ENCODE data around the gene MT1B. TPM values are rescaled to one million over a fixed set of nuclear protein-coding genes. Genes with fewer than 3 reads are reported as not detected.

The MT1B gene
- total and polyA plus RNA-seq, 2 of the 13 experiments (the other 11 are each of a cell fraction or from before 2014, with no cell fraction given): 0.89 TPM; not detected in 1

DNA sequence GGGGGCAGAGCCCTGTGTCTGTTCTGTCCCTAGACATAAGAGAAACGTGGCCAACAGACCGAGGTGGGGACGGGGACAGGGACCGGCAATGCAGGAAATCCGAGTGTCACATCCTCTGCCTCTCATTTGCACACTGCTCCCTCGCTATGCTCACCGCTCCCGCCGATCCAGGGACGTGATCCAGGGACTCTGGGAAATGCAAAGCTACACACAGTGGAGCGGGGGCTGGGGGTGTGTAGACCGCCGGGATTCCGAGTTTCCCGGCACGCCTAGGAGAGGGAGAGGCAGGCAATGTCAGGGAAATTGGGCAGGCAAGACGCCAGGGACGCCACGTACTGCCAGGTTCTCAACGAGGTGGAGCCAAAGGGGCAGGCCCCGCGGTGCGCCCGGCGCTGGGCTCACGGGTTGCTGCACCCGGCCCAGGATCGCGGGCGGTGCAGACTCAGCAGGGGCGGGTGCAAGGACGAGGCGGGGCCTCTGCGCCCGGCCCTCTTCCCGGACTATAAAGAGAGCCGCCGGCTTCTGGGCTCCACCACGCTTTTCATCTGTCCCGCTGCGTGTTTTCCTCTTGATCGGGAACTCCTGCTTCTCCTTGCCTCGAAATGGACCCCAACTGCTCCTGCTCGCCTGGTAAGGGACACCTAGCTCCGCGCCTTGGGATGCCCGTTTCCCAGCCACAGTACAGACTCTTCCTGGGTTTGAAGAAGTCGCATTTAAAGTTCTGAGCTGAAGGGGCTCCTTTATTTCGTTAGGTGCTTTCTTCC lies 30.4 kb downstream of the MT1B start, which contains the start of gene MT1X (continued):
- TF ChIP-seq, protein P1, sequence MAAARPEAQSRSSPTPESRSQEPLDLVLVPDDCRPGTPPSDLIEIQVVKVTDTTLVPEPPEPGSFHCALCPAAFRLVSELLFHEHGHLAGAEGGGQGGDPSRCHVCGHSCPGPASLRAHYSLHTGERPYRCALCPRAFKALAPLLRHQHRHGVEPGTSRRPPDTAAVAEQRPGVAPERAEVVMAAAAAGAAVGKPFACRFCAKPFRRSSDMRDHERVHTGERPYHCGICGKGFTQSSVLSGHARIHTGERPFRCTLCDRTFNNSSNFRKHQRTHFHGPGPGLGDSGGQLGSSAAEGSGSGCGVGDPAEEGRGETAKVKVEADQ (CRISPR knock-in tag; IDR thresholded peaks at IDR 0.05; ENCODE audit: borderline replicate concordance): peak; percentile 77
- no peak for TF ChIP-seq MAF1 (CRISPR knock-in tag; IDR thresholded peaks at IDR 0.05; ENCODE audit: borderline replicate concordance)
- peak; percentile 78; the same call in 1 of the 2 replicates for TF ChIP-seq MTA1 (CRISPR knock-in tag; IDR thresholded peaks at IDR 0.05; ENCODE audit: borderline replicate concordance)
- no peak for TF ChIP-seq ZNF746 (CRISPR knock-in tag; IDR thresholded peaks at IDR 0.05)
- peak; percentile 50; the same call in 1 of the 2 replicates for TF ChIP-seq BRCA1 (CRISPR knock-in tag; IDR thresholded peaks at IDR 0.05)
- no peak for TF ChIP-seq SOX5 (CRISPR knock-in tag; IDR thresholded peaks at IDR 0.05; ENCODE audit: borderline replicate concordance)
- TF ChIP-seq ZFY (CRISPR knock-in tag; IDR thresholded peaks at IDR 0.05): peak; percentile 86
- TF ChIP-seq ZNF646 (CRISPR knock-in tag; IDR thresholded peaks at IDR 0.05): no peak
- peak; percentile 31 for TF ChIP-seq SNAPC2 (CRISPR knock-in tag; IDR thresholded peaks at IDR 0.05)
- TF ChIP-seq KLF9 (CRISPR knock-in tag; IDR thresholded peaks at IDR 0.05; ENCODE audit: low read depth): peak; percentile 29; the same call in 1 of the 2 replicates
- TF ChIP-seq RAD51 (IDR thresholded peaks at IDR 0.05; ENCODE audit: borderline replicate concordance): no peak
- no peak for TF ChIP-seq MAFG (CRISPR knock-in tag; IDR thresholded peaks at IDR 0.05)
- TF ChIP-seq CCDC6 (CRISPR knock-in tag; IDR thresholded peaks at IDR 0.05): peak; percentile 57; the same call in 1 of the 2 replicates
- no peak for TF ChIP-seq ZNF484 (CRISPR knock-in tag; IDR thresholded peaks at IDR 0.05; ENCODE audit: borderline replicate concordance, low read depth)
- TF ChIP-seq ZNF33B (CRISPR knock-in tag; IDR thresholded peaks at IDR 0.05): no peak
- TF ChIP-seq FOXK2 (IDR thresholded peaks at IDR 0.05): no peak
- peak; percentile 95 for TF ChIP-seq DR1 (CRISPR knock-in tag; IDR thresholded peaks at IDR 0.05)
- TF ChIP-seq ATF1 (CRISPR knock-in tag; IDR thresholded peaks at IDR 0.05): no peak
- TF ChIP-seq SCMH1 (CRISPR knock-in tag; IDR thresholded peaks at IDR 0.05; ENCODE audit: borderline replicate concordance): no peak
- no peak for TF ChIP-seq FOXO4 (CRISPR knock-in tag; conservative IDR thresholded peaks at IDR 0.05)
- TF ChIP-seq HNRNPLL (IDR thresholded peaks at IDR 0.05; ENCODE audit: low read depth, low read length, poor library complexity, severe bottlenecking): peak; percentile 78
- TF ChIP-seq TEF (CRISPR knock-in tag; IDR thresholded peaks at IDR 0.05): no peak
